K562 (cell line): ENCODE measurements around the gene COPB2. TPM values are rescaled to one million over a fixed set of nuclear protein-coding genes. Genes with fewer than 3 reads are reported as not detected.

Experiments used
- ATAC-seq: fragments of 200-7000 bp; cut with Tn5 transposase; 3 replicates; pipeline ENCODE4 v1.9.1; 2020; ENCODE audit warnings: moderate library complexity
- BruUV-seq: library from RNA; stranded (reverse); fragments of 400-500 nt; replicated peaks from 2 replicates; lab custom pipeline; 2021; lab: Mats Ljungman, UMichigan
- CTCF ChIA-PET: fragments of 300-600 bp; formaldehyde crosslinking; extraction: SDS; loops from one replicate; lab custom pipeline; 2021; ENCODE audit warnings: low intra/inter-chr PET ratio; lab: Yijun Ruan, JAX
- POLR2A ChIA-PET: fragments of 300-600, 350-650 bp; sonication (Branson Sonifier 250); formaldehyde crosslinking; extraction: SDS; loops from one replicate; lab custom pipeline; 2021; ENCODE audit warnings: antibody characterized with exemption, inconsistent platforms; lab: Yijun Ruan, JAX
- DNase-seq, 4 experiments: peaks; one replicate each; pipeline versions ENCODE4 v3.0.0 to v3.0.0-alpha.2; 2011 to 2018; ENCODE audit warnings: low spot score in 3 of 4, mixed read lengths in 3 of 4; ENCODE audit errors: extremely low read depth in 1 of 4
- FAIRE-seq: peaks from 2 replicates; lab custom pipeline; 2011; peaks lifted over from hg19 to GRCh38; lab: Jason Lieb, UNC
- H2AFZ ChIP-seq: 2 replicates; pipeline ENCODE4 v1.6.0; 2011; ENCODE audit warnings: low read depth, low read length, control low read depth, inconsistent platforms
- H3K27ac ChIP-seq: fragments of 200-600 bp; 3 replicates; pipeline ENCODE4 v1.8.0; 2011; ENCODE audit warnings: low read depth, mild to moderate bottlenecking, control low read depth, inconsistent platforms, low read length, moderate library complexity, mixed read lengths; ENCODE audit errors: extremely low read depth
- H3K27me3 ChIP-seq, 2 experiments: fragments of 300-600 bp in 1 of 2; 2 replicates in 1 of 2; 3 replicates in 1 of 2; pipeline versions ENCODE4 v1.6.0 to v1.8.0; 2011; ENCODE audit warnings: inconsistent platforms in 2 of 2, low read length in 2 of 2, mild to moderate bottlenecking in 1 of 2, mixed read lengths in 1 of 2, moderate library complexity in 1 of 2; ENCODE audit not compliant: control insufficient read depth in 2 of 2, insufficient read depth in 2 of 2
- H3K36me3 ChIP-seq: fragments of 300-600 bp; 3 replicates; pipeline ENCODE4 v1.8.0; 2011; ENCODE audit warnings: mild to moderate bottlenecking, low read length, inconsistent platforms; ENCODE audit not compliant: control insufficient read depth, insufficient read depth
- H3K4me1 ChIP-seq, 2 experiments: fragments of 200-600 bp in 1 of 2; replicated peaks in 1 of 2; 2 replicates in 1 of 2; 3 replicates in 1 of 2; pipeline versions ENCODE4 v1.5.1 to v1.8.0; 2011; ENCODE audit warnings: inconsistent platforms in 2 of 2, low read length in 2 of 2, mild to moderate bottlenecking in 1 of 2, mixed read lengths in 1 of 2, moderate library complexity in 1 of 2; ENCODE audit not compliant: control insufficient read depth in 2 of 2, insufficient read depth in 2 of 2
- H3K4me2 ChIP-seq: 2 replicates; pipeline ENCODE4 v1.6.1; 2011; ENCODE audit warnings: low read length, control low read depth, inconsistent platforms, mixed read lengths; ENCODE audit not compliant: insufficient read depth
- H3K4me3 ChIP-seq: fragments of 200-600 bp; sonication (generic), shearing (Covaris generic); 2 replicates; pipeline ENCODE4 v1.5.1; 2016; ENCODE audit warnings: control low read depth, inconsistent platforms
- H3K79me2 ChIP-seq: fragments of 200-600 bp; 3 replicates; pipeline ENCODE4 v1.8.0; 2011; ENCODE audit warnings: low read length, inconsistent platforms; ENCODE audit not compliant: control insufficient read depth, insufficient read depth
- H3K9ac ChIP-seq, 2 experiments: 2 replicates each; pipeline versions ENCODE4 v1.6.0 to v1.6.1; 2011; ENCODE audit warnings: low read depth in 2 of 2, low read length in 2 of 2, control low read depth in 1 of 2, inconsistent platforms in 1 of 2, mild to moderate bottlenecking in 1 of 2, mixed read lengths in 1 of 2; ENCODE audit not compliant: insufficient read depth in 1 of 2
- H3K9me1 ChIP-seq: one replicate; pipeline ENCODE4 v1.6.0; 2011; ENCODE audit warnings: inconsistent platforms, mild to moderate bottlenecking, low read length, moderate library complexity; ENCODE audit not compliant: control insufficient read depth, insufficient read depth
- H3K9me3 ChIP-seq: replicated peaks from 2 replicates; pipeline ENCODE4 v1.5.1; 2011; ENCODE audit warnings: low read depth, low read length, inconsistent platforms; ENCODE audit not compliant: control insufficient read depth, insufficient read depth
- H4K20me1 ChIP-seq: replicated peaks from 2 replicates; pipeline ENCODE4 v1.6.1; 2011; ENCODE audit warnings: low read length, inconsistent platforms, mixed read lengths; ENCODE audit not compliant: control insufficient read depth, insufficient read depth
- ARID3B ChIP-seq: fragments of 250-450 bp; sonication (Bioruptor Pico); IDR thresholded peaks from 2 replicates; pipeline ENCODE4 v1.4.0; 2020; ENCODE audit warnings: borderline replicate concordance
- E2F1 ChIP-seq: sonication (generic); formaldehyde crosslinking; IDR thresholded peaks from 2 replicates; pipeline ENCODE4 v1.8.1; 2023; ENCODE audit warnings: mild to moderate bottlenecking, missing genetic modification reagents, moderate library complexity
- ELK1 ChIP-seq: sonication (generic); formaldehyde crosslinking; IDR thresholded peaks from 2 replicates; pipeline ENCODE4 v1.8.1; 2022; ENCODE audit warnings: missing genetic modification reagents
- KLF13 ChIP-seq: fragments of 450-650 bp; IDR thresholded peaks from 2 replicates; pipeline ENCODE4 v1.6.1; 2016; ENCODE audit warnings: missing genetic modification characterization, low read depth, mild to moderate bottlenecking, missing compliant biosample characterization, moderate library complexity, borderline replicate concordance
- THAP7 ChIP-seq: fragments of 250-450 bp; sonication (Bioruptor Pico); IDR thresholded peaks from 2 replicates; pipeline ENCODE4 v1.5.0; 2021
- WGBS: fragments of 100-300 bp; shearing (Covaris generic); methylation state at CpG from one replicate; pipeline ENCODE4 v1.1.6; 2016; ENCODE audit warnings: low coverage, mixed read lengths; ENCODE audit not compliant: insufficient coverage; ENCODE audit errors: missing lambda C conversion rate; 5-methylcytosine and 5-hydroxymethylcytosine counted together
- in situ Hi-C: fragments of 300-500 bp; cut with MboI; formaldehyde crosslinking; loops from 4 replicates; pipeline ENCODE4 v1.15.0; 2018; ENCODE audit warnings: inconsistent platforms, mixed read lengths
- intact Hi-C: fragments of 100-400 bp; cut with micrococcal nuclease; formaldehyde crosslinking; loops from 2 replicates; pipeline ENCODE4 v1.14.2; 2022
- polyA plus RNA-seq, 8 experiments: library from polyadenylated mRNA; depleted of rRNA in 4 of 8; stranded (reverse) in 5 of 8; unstranded in 3 of 8; fragments of >200 nt; fragmentation: Nextera tagmentation in 2 of 8; fragmentation: Illumina TruSeq in 1 of 8; extraction: Ambion mirVana in 2 of 8; extraction: Trizol in 1 of 8; gene quantifications; 2 replicates each; pipeline versions ENCODE4 v1.2.1 to v1.2.3, GENCODE V29; 2011 to 2014; ENCODE audit warnings: inconsistent platforms in 1 of 8, missing spikeins in 1 of 8
- total RNA-seq, 7 experiments: library from RNA; depleted of rRNA in 6 of 7; stranded (reverse); fragments of >200 nt in 6 of 7; fragmentation: Illumina TruSeq in 2 of 7; extraction: Trizol in 2 of 7; gene quantifications; 2 replicates each; pipeline versions ENCODE4 v1.2.1 to v1.2.3, GENCODE V29; 2011 to 2021; ENCODE audit warnings: low replicate concordance in 1 of 7

COPB2 gene
- total and polyA plus RNA-seq, 9 of the 15 experiments (the other 6 are each of a cell fraction or from before 2014, with no cell fraction given) = 64.3 to 189 (median 130) TPM

GRCh38 chr3:139308560-139308959 lies 80.9 kb downstream of the COPB2 start:
- ChIA-PET POLR2A (interaction anchor here (0.7 to 1.0 kb wide), 2 partner anchors 11 to 176 kb away, joined by 3 to 5 read pairs; no protein-coding TSS in a partner anchor), CTCF (interaction anchor here (0.6 kb wide), 1 partner anchor 13 kb away, joined by 3 read pairs; no protein-coding TSS in a partner anchor)
- H3K36me3 ChIP-seq = no peaks in the 10 kb centered on the region
- H3K27ac ChIP-seq = peak overlapping the region; percentile 11; the same call in 1 of the 3 replicates
- no peak overlapping the region for H3K4me3 ChIP-seq
- peaks cover 38 to 70% of the 10 kb centered on the region in 2 experiments for H3K4me1 ChIP-seq
- DNase-seq (no peak), FAIRE-seq (no peak), ATAC-seq (no peak)
- H3K27me3 ChIP-seq = no peaks in the 10 kb centered on the region
- peak overlapping the region in 1 of 2 experiments; percentile 18; a peak in 1 of 4 replicates for H3K9ac ChIP-seq
- in situ Hi-C loops (no loop called here), intact Hi-C loops (no loop called here)
- WGBS = 40% methylated on average over 4 of the region's 4 CpGs
- TF ChIP-seq ARID3B (CRISPR knock-in tag) (no peak), KLF13 (no peak), THAP7 (CRISPR knock-in tag) (no peak), ELK1 (CRISPR knock-in tag) (no peak), E2F1 (no peak)
- H3K9me3 ChIP-seq = peaks cover 3% of the 10 kb centered on the region; the same call in 1 of the 2 replicates
- H4K20me1 ChIP-seq = no peaks in the 10 kb centered on the region
- 0 out of 2 replicates have a peak overlapping the region, but pooled peaks have one; percentile 10 for H3K4me2 ChIP-seq
- H3K79me2 ChIP-seq = no peaks in the 10 kb centered on the region
- BruUV-seq = no TSS peak
- peak overlapping the region; percentile 70 for H2AFZ ChIP-seq
- peaks cover 3% of the 10 kb centered on the region for H3K9me1 ChIP-seq
